Natural killer cell (primary cell): ENCODE measurements around the gene FN3K. TPM values are rescaled to one million over a fixed set of nuclear protein-coding genes. Genes with fewer than 3 reads are reported as not detected.
A peak's percentile ranks its signal among the peaks of the same experiment; 100 is the strongest.
"Not testable (repeated sequence)": the region's sequence is repeated elsewhere in the genome, so short reads cannot be mapped to it uniquely, and the experiment has no call there.

Source experiments
- ATAC-seq, 3 donors: fragments of 150-1000 bp in 2 of 3; fragments of 200-7000 bp in 1 of 3; cut with Tn5 transposase; 1 replicate in 1 of 3; 2 replicates in 2 of 3; pipeline ENCODE4 v1.10.0; 2021; ENCODE audit warnings: mild to moderate bottlenecking in 2 of 3, moderate library complexity in 2 of 3
- DNase-seq, 2 donors: peaks; one replicate each; pipeline versions ENCODE4 v3.0.0 to v3.0.0-alpha.2; 2013 to 2021; ENCODE audit warnings: mixed read lengths in 1 of 2
- H3K27ac ChIP-seq: one replicate; pipeline ENCODE4 v1.5.1; 2013; ENCODE audit warnings: mild to moderate bottlenecking, low read length
- H3K27me3 ChIP-seq: one replicate; pipeline ENCODE4 v1.6.1; 2013; ENCODE audit warnings: low read length; ENCODE audit not compliant: control insufficient read depth, insufficient read depth
- H3K36me3 ChIP-seq: one replicate; pipeline ENCODE4 v1.6.1; 2013; ENCODE audit warnings: low read length; ENCODE audit not compliant: control insufficient read depth, insufficient read depth
- H3K4me1 ChIP-seq: one replicate; pipeline ENCODE4 v1.6.1; 2013; ENCODE audit warnings: low read length; ENCODE audit not compliant: control insufficient read depth, insufficient read depth
- H3K4me3 ChIP-seq: one replicate; pipeline ENCODE4 v1.5.1; 2013; ENCODE audit warnings: low read length
- H3K9me3 ChIP-seq: one replicate; pipeline ENCODE4 v1.6.1; 2013; ENCODE audit warnings: low read length; ENCODE audit not compliant: control insufficient read depth, insufficient read depth
- H3K27ac Mint-ChIP-seq, 2 donors: one replicate each; pipeline ENCODE4 v1.8.0; 2022; ENCODE audit warnings: mild to moderate bottlenecking in 2 of 2, mixed read lengths in 2 of 2, moderate library complexity in 1 of 2
- H3K27me3 Mint-ChIP-seq, 2 donors: one replicate each; pipeline ENCODE4 v1.8.0; 2022; ENCODE audit warnings: low read depth in 2 of 2, mixed read lengths in 2 of 2
- H3K36me3 Mint-ChIP-seq: one replicate; pipeline ENCODE4 v1.8.0; 2022; ENCODE audit warnings: mixed read lengths
- H3K4me1 Mint-ChIP-seq, 2 donors: one replicate each; pipeline ENCODE4 v1.8.0; 2022; ENCODE audit warnings: mixed read lengths in 2 of 2
- H3K4me3 Mint-ChIP-seq: one replicate; pipeline ENCODE4 v1.8.0; 2022; ENCODE audit warnings: mild to moderate bottlenecking, moderate library complexity, mixed read lengths
- H3K9me3 Mint-ChIP-seq, 2 donors: one replicate each; pipeline ENCODE4 v1.8.0; 2022; ENCODE audit warnings: mixed read lengths in 2 of 2
- WGBS: methylation state at CpG from one replicate; pipeline ENCODE4 v1.1.7; 2013; ENCODE audit warnings: missing lambda C conversion rate; ENCODE audit not compliant: insufficient coverage; 5-methylcytosine and 5-hydroxymethylcytosine counted together
- intact Hi-C: fragments of 100-400 bp; cut with micrococcal nuclease; formaldehyde crosslinking; loops from one replicate; pipeline ENCODE4 v1.14.2; 2022
- total RNA-seq, 4 donors: library from RNA; stranded (reverse); fragments of 120-200 nt in 1 of 4; gene quantifications; one replicate each; pipeline versions ENCODE4 v1.2.3 to v1.2.4, GENCODE V29; 2013 to 2022
- TF ChIP-seq, protein P1 (sequence below): fragments of 200-600 bp; IDR thresholded peaks from one replicate; pipeline ENCODE4 v1.8.0; 2022; ENCODE audit warnings: antibody characterized with exemption

Gene FN3K
- total RNA-seq, 3 donors from 2014 or later (not counting 1 experiment from before 2014, with no cell fraction given): 4.9 to 6.1 (median 5.5) TPM

DNA sequence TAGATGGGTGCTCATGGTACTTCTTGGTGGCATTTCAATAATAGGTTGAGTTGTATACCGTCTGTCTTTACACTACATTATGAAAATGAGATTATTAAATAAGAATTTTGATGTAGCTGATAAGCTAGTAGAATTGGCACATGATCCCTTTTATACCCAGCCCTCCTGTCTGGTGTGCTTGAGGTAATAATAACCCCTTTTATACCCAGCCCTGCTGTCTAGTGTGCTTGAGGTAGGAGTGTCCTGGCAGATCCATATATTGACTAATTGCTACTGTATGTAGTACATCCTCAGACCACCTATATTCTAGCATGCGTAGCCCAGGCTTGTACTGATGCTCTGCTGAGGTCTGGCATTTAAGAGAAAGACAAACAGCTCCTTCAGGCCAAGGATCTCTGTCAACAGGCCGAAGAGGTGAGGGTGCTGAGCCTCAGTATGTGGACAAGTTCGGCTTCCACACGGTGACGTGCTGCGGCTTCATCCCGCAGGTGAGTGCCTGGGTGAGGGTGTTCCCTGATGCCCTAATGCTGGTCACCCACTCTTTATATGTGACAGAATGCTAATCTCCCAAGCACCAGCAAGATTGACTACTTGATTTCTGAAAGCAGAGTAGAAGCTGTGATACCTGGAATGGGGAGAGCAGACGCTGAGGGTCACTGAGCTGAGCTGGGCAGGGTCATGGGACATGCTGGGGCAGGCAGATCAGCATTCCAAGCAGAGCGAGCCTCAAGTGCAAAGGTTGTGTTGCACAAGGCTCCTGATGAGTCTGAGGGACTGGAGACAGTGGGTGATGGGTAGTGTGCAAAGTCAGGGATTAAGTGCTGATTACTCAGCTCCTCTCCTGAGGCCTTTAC lies 5.7 kb downstream of the FN3K start:
- no peak overlapping the region for H3K27ac ChIP-seq
- Mint-ChIP-seq H3K27ac (no peak overlapping the region), H3K9me3 (no peaks in the 10 kb centered on the region), H3K36me3 (peaks cover 10% of the 10 kb centered on the region), H3K27me3 (no peaks in the 10 kb centered on the region), H3K4me3 (no peak overlapping the region), H3K4me1 (no peaks in the 10 kb centered on the region)
- peaks cover under 1% of the 10 kb centered on the region for H3K4me1 ChIP-seq
- TF ChIP-seq, protein P1, sequence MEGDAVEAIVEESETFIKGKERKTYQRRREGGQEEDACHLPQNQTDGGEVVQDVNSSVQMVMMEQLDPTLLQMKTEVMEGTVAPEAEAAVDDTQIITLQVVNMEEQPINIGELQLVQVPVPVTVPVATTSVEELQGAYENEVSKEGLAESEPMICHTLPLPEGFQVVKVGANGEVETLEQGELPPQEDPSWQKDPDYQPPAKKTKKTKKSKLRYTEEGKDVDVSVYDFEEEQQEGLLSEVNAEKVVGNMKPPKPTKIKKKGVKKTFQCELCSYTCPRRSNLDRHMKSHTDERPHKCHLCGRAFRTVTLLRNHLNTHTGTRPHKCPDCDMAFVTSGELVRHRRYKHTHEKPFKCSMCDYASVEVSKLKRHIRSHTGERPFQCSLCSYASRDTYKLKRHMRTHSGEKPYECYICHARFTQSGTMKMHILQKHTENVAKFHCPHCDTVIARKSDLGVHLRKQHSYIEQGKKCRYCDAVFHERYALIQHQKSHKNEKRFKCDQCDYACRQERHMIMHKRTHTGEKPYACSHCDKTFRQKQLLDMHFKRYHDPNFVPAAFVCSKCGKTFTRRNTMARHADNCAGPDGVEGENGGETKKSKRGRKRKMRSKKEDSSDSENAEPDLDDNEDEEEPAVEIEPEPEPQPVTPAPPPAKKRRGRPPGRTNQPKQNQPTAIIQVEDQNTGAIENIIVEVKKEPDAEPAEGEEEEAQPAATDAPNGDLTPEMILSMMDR: no peak
- ATAC-seq (peak in 1 of 3 donors; percentile 17), DNase-seq (no peak)
- WGBS: 96% methylated on average over 9 of the region's 10 CpGs
- intact Hi-C loops: no loop called here
- H3K27me3 ChIP-seq: no peaks in the 10 kb centered on the region
- no peaks in the 10 kb centered on the region for H3K9me3 ChIP-seq
- no peak overlapping the region for H3K4me3 ChIP-seq
- H3K36me3 ChIP-seq: no peaks in the 10 kb centered on the region

DNA sequence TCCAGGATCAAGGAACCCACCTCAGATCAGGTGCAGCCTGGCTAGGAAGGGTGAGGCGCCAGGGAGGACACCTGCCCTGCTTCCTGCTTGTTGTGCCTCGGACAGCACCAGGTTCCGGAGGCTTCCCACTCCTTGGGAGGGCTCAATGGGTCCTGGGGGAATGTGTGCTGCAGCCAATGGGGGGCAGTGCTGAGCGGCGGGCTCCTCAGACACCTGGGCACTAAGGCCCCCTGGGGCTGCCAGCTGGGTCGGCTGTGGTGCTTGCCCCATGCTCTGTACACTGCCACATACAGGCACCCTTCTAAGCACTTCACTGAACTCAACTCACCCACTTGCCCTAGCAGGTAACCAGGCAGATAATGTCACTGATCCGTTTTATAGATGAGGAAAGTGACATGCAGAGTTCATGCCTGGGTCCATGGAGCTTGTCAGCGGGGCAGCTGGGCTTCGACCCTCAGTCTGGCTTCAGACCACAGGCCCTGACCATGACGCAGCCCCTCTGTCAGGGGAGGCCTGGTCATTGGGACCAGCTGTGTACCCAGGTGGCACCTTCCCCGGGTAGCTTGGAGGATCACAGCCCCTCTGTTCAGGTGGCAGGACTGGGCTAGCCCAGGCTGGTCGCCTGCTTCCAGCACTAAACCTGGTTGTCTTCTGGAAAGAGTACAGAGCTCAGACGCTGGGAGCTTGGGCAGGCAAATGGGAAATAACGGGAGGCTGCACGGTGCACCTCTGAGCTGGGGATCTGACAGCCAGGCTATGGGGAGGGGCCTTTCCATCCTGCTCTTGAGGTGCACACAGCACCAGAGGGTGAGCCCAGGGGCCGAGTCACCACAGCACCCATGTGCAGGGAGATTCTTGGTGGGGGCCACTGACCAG lies 8.2 kb downstream of the FN3K start:
- DNase-seq (no peak), ATAC-seq (no peak)
- Mint-ChIP-seq H3K27ac (no peak overlapping the region), H3K9me3 (no peaks in the 10 kb centered on the region), H3K36me3 (peaks cover 10% of the 10 kb centered on the region), H3K27me3 (no peaks in the 10 kb centered on the region), H3K4me1 (no peaks in the 10 kb centered on the region), H3K4me3 (no peak overlapping the region)
- TF ChIP-seq, protein P1: no peak
- Histone ChIP-seq H3K36me3 (no peaks in the 10 kb centered on the region), H3K27ac (no peak overlapping the region), H3K27me3 (no peaks in the 10 kb centered on the region), H3K4me1 (no peaks in the 10 kb centered on the region), H3K4me3 (no peak overlapping the region), H3K9me3 (no peaks in the 10 kb centered on the region)
- intact Hi-C loops: no loop called here
- WGBS: 90% methylated on average over 16 of the region's 16 CpGs

DNA sequence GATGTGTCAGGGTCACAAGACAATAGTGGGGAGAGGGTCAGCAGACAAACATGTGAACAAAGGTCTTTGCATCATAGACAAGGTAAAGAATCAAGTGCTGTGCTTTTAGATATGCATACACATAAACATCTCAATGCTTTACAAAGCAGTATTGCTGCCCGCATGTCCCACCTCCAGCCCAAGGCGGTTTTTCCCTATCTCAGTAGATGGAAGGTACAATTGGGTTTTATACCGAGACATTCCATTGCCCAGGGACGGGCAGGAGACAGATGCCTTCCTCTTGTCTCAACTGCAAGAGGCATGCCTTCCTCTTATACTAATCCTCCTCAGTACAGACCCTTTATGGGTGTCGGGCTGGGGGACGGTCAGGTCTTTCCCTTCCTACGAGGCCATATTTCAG lies 9.3 kb downstream of the FN3K start:
- H3K36me3 ChIP-seq, H3K27me3 ChIP-seq, ATAC-seq, H3K27ac ChIP-seq, H3K4me1 Mint-ChIP-seq, H3K4me3 ChIP-seq, H3K4me3 Mint-ChIP-seq, intact Hi-C loops, DNase-seq, H3K9me3 ChIP-seq, H3K4me1 ChIP-seq, H3K9me3 Mint-ChIP-seq, H3K36me3 Mint-ChIP-seq, H3K27ac Mint-ChIP-seq, H3K27me3 Mint-ChIP-seq: not testable (repeated sequence)
- 89% methylated on average over 3 of the region's 7 CpGs for WGBS

DNA sequence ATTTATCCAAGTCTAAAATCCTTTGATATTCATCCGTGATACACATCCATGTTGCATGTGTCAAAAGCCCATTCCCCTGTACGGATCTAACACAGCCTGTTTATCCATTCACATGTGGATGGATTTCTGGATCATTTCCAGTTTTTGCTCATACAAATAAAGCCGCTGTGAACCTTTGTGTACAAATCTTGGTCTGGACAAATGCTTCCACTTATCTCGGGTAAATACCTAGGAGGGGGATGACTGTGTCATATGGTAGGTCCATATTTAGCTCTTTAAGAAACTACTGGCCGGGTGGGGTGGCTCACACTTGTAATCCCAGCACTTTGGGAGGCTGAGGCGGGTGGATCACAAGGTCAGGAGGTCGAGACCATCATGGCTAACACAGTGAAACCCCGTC lies 10.1 kb downstream of the FN3K start:
- Histone ChIP-seq H3K27me3 (no peaks in the 10 kb centered on the region), H3K4me1 (peaks cover 4% of the 10 kb centered on the region), H3K4me3 (no peak overlapping the region), H3K9me3 (no peaks in the 10 kb centered on the region), H3K36me3 (no peaks in the 10 kb centered on the region), H3K27ac (no peak overlapping the region)
- no peak for ATAC-seq
- no peak for DNase-seq
- 91% methylated on average over 8 of the region's 8 CpGs for WGBS
- H3K36me3 Mint-ChIP-seq: peaks cover 10% of the 10 kb centered on the region
- no peaks in the 10 kb centered on the region for H3K27me3 Mint-ChIP-seq
- H3K4me3 Mint-ChIP-seq: no peak overlapping the region
- TF ChIP-seq, protein P1: no peak
- H3K27ac Mint-ChIP-seq: no peak overlapping the region
- H3K9me3 Mint-ChIP-seq: no peaks in the 10 kb centered on the region
- no peaks in the 10 kb centered on the region for H3K4me1 Mint-ChIP-seq
- intact Hi-C loops: no loop called here
